UCSD-AML1 (cell line): ENCODE data around the gene OR10A2.
"Not testable (repeated sequence)": the region's sequence is repeated elsewhere in the genome, so short reads cannot be mapped to it uniquely, and the experiment has no call there.

Source experiments
- DNase-seq: peaks from one replicate; lab custom pipeline; 2025; ENCODE audit not compliant: unreplicated experiment; lab: John Stamatoyannopoulos, UW

OR10A2 gene

GRCh38 chr11:6862961-6863360 lies at the start of gene OR10A2:
OR10A2 (plus strand) TSS chr11:6863057; CDS start chr11:6869755, 6,698 bp downstream.
- DNase-seq = no peak

GRCh38 chr11:6813656-6814055 lies 49.2 kb upstream of the OR10A2 start:
- DNase-seq = no peak

DNA sequence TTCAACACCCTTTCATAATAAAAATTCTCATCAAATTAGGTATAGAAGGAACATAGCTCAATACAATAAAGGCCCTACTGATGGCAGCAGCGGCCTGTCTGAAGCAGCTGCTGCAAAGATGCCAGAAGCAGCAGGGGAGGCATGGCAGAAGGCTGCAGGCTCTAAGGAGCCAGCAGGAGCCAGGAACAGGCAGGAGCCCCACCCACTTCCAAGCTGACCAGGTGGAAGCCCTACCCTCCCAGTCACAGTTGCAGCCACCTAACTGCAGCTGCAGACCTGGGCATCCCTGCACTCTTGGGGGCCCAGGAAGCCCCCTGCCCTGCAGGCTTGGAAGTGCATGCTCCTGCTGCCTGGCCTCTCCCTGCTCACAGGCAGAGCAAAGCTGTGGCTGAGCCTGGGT lies 45.2 kb upstream of the OR10A2 start:
- DNase-seq = no peak

GRCh38 chr11:6818967-6819366 lies 43.9 kb upstream of the OR10A2 start:
- DNase-seq = no peak

DNA sequence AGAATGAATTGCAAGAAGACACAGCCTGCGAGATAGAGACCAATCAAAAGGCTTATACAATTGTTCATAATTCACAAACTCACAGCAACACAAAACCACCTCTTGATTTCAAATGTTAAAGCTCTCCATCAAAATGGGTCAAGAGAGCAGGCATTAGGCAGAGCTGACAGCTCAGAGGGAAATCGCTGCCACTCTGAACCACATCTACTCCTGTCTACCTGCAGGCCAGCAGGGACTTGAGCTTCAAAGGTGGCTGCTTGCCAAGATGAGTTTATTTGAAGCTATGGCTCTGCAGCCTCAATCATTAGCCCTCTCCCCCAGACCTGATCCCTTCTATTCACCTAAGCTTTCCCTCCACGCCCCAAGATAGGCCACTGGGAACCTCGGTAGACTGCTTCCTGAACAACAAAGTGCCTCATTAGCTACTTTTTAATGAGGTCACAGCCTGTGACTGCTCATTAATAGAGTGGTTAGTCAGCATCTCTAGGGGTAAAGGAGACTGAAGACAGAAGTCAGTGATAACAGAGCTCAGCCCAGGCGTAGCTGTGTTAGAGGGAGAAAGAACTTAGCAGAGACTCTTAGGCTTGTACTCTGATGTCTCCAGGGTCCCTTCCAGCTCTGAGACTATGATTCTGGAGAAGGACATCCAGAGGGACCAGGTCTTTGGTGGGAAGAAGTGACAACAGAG lies 38.6 kb upstream of the OR10A2 start:
- DNase-seq = no peak

GRCh38 chr11:6825231-6825744 lies 37.6 kb upstream of the OR10A2 start:
- DNase-seq = no peak

DNA sequence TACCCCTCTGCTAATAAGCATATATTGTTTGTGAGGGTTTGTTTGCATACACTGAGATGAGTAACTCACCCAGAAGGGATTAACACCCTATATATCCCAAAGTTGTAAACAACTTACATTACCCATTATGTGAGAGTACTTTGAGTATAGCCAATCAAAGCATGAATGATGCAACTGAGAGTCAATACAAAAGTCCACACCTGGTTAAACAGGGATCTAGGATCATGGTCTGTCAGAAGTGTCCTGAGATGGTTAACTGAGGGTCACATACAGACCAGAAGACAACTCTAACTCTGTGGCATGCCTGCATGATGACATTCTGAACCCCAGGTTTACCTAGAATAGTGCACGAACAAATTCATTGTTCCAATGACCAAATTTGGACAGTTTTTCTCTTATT lies 34.8 kb upstream of the OR10A2 start:
- DNase-seq = no peak

GRCh38 chr11:6833356-6833755 lies 29.5 kb upstream of the OR10A2 start:
- no peak for DNase-seq

- DNase-seq = no peak
Observed at GRCh38 chr11:6834021-6834420, 28.8 kb upstream of the OR10A2 start.

DNA sequence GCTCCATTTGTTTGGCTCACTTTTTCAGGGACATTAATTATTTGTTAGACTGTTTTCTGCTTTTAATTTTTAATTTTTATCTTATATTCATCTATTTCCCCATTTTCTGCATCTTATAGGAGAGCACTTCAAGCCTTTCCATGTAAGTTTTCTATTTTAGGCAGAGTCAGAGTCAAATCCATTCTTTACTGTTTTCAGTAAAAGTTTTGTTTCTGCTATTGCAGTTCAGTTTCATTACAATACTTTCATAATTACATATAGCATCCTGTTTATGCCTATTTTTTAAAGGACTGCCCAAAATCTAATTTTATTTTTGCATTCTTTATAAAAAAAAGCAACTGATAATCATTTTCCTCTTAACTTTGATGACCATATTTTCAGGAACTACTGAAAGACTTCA lies 21.2 kb upstream of the OR10A2 start:
- DNase-seq = no peak

DNA sequence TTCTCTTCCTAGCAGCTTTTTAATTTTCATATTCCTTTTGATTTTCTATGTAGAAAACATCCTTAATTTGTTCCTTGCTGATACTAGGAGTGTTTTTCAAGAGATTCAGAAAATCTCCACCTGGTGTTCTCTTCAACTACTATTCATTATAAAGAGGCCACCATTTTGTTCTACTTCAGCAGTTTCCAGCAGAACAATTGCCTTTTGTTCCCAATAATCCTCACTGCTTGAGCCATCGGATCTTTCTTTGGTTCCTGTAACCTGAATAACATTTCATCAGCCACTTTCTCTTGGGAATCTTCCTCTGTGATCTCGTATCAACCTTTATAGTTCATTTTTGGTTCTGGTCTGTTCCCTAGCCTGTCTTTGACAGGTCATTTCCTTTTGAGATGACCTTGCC lies 19.2 kb upstream of the OR10A2 start:
- DNase-seq = no peak

DNA sequence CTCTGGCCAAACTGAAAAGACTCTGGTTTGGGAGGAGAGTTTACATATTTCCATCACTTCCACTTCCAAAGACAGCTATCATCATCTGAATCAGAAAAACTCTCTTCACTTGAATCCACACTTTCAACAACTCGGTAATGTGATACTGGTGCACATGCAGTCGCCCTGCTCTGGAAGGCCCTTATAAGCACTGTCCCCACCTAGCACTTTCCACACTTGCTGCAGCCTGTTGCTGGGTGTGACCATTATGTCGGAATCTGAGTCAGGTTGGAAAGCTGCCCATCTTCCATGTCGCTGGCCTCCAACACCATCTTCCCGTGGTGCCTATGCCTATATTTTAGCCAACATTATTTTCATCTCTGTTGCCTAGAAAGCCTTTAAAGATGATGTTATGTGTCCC lies 18.5 kb upstream of the OR10A2 start:
- DNase-seq = no peak

- DNase-seq = no peak
Observed at GRCh38 chr11:6845383-6845782, 17.5 kb upstream of the OR10A2 start, which contains the start of gene OR10A5. OR10A5 (plus strand) TSS chr11:6845683; CDS start chr11:6845683, 0 bp downstream.

- DNase-seq = no peak
Observed at GRCh38 chr11:6850526-6850925, 12.3 kb upstream of the OR10A2 start.

GRCh38 chr11:6854801-6855200 lies 8.1 kb upstream of the OR10A2 start:
- DNase-seq = not testable (repeated sequence)

- DNase-seq = no peak
Observed at GRCh38 chr11:6855971-6856541, 6.8 kb upstream of the OR10A2 start.

GRCh38 chr11:6856871-6857270 lies 6.0 kb upstream of the OR10A2 start:
- no peak for DNase-seq

GRCh38 chr11:6864438-6864837 lies 1.6 kb downstream of the OR10A2 start:
- no peak for DNase-seq

DNA sequence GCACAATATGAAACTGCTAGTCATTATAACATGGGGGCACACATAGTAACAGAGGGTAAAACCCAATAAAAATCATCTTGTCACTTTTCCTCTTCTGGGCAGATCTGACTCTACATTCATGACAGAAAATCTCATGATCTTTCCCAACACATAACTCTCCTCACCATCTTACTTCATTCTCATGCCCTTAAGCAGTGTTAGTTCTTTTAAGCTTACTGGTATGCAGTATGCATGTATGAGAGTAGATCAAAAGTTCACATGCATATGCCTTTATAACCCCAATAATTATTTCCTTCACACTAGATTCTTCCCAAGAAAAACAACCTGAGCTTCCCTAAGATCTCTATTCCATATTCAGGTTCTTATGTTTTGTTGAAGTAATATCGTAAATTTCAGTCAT lies 8.4 kb downstream of the OR10A2 start:
- DNase-seq = no peak

GRCh38 chr11:6875761-6876160 lies 12.9 kb downstream of the OR10A2 start:
- DNase-seq = no peak

DNA sequence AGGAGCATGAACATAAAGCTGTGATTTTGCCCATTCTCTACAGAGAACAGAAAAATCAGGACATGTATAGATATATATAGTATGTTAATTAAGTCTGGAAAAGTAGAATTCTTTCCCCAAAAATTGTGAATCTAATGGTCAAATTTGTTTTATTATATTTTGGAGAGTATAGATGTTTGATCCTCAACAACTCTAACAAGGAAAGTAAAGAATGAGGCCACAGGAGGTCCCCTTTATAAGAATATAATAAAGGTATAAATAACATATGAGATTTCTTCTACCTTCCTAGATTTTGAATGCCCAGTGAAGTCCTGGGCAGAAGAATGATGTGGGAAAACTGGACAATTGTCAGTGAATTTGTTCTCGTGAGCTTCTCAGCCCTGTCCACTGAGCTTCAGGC lies 13.5 kb downstream of the OR10A2 start, which contains the start of gene OR10A4:
OR10A4 (plus strand) TSS at position 301 of the 400 bp plus-strand sequence; CDS start at position 324, 23 bp downstream.
- DNase-seq = no peak

GRCh38 chr11:6876914-6877313 lies 14.1 kb downstream of the OR10A2 start:
- no peak for DNase-seq

- no peak for DNase-seq
Observed at GRCh38 chr11:6882751-6883150, 19.9 kb downstream of the OR10A2 start.
